D721Med (cell line): Measurements from ENCODE around the gene SH3BP4.

ENCODE experiments used
- DNase-seq: peaks from one replicate; pipeline ENCODE4 v3.0.0; 2011; ENCODE audit warnings: low spot score; ENCODE audit not compliant: insufficient read length
- FAIRE-seq: peaks from 2 replicates; lab custom pipeline; 2011; peaks lifted over from hg19 to GRCh38; lab: Jason Lieb, UNC
- CTCF ChIP-seq: IDR thresholded peaks from 2 replicates; pipeline ENCODE4 v1.5.1; 2012; ENCODE audit warnings: mild to moderate bottlenecking, control low read depth; ENCODE audit not compliant: insufficient read depth; ENCODE audit errors: missing control alignments

SH3BP4 gene

DNA sequence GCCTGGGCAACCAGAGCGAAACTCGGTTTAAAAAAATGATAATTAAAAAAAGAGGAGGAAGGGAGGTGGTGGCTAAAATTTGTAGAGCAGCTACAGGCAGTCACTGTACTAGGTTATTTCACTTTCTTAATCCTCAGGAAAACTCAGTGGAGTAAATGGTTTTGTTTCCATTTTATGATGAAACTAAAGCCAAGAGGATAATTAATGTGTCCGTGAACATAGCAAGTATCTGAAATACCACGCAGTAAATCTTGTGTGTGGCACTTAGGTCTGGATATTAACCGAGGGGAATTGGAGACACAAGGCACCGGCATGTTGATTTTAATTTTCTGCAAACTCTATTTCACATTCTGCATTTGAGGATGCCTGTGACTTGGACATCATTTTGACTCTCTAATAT lies 14.5 kb downstream of the SH3BP4 start:
- no peak for TF ChIP-seq CTCF
- DNase-seq: no peak
- FAIRE-seq: no peak

DNA sequence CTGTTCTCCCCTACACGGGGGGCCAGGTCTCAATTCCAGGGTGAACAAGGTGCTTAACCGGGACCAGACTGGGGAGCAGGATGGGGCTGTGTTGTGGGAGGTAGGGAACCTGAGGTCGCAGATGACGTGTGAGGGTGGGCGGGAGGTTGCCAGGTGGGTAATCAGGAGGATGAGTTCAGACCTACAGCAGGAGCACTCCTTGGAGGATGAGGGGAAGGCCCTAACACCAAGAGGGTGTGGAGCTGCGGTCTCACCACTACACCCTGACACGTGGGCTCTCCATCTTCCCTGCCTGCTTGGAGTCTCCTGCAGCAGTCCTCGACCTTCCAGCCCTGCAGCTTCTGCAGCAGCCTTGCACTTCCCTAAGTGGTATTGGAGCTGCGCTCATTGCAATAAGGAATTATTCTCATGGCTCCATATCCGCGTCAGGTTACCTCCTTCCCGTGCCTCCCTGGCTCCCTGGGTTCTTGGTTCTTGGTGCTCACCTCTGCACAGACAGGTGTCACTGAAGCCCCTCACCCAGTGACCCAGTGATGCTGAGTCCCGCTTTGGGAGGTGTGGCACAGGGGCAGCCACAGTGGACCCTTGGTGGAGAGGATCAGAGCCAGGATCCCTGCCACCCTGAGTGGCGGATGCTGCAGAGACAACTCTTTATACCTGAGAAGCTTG lies 15.5 kb downstream of the SH3BP4 start:
- FAIRE-seq (no peak), DNase-seq (no peak)
- no peak for TF ChIP-seq CTCF

DNA sequence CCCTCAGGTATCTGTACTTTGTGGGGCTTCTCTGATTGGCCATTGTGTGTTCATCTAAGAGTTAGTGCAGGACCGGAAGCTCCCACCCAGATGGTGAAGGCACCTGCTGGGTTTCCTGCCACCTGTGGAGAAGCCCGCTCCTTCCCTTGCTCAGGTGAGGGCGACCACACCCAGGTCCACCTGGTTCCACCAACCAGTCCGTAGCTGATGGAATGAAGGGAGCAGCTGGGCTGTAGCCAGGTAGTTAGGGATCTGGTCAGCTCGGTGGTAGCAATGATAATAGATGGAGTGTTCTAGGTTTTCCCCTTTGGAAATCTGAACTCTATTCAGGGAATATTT lies 16.0 kb downstream of the SH3BP4 start:
- no peak for DNase-seq
- no peak for TF ChIP-seq CTCF
- no peak for FAIRE-seq

GRCh38 chr2:234968631-234969305 lies 17.0 kb downstream of the SH3BP4 start:
- FAIRE-seq: no peak
- no peak for DNase-seq
- no peak for TF ChIP-seq CTCF

- TF ChIP-seq CTCF: no peak
- DNase-seq (no peak), FAIRE-seq (no peak)
Measured at GRCh38 chr2:234969306-234970098, 17.7 kb downstream of the SH3BP4 start.

GRCh38 chr2:234970099-234970440 lies 18.3 kb downstream of the SH3BP4 start:
- no peak for TF ChIP-seq CTCF
- FAIRE-seq: no peak

More at GRCh38 chr2:234970099-234970440, 18.3 kb downstream of the SH3BP4 start:
- DNase-seq: no peak
